Raji (cell line): Measurements from ENCODE around the gene ALDH4A1.
A peak's percentile ranks its signal among the peaks of the same experiment; 100 is the strongest.

Experiments used
- POLR2A ChIP-seq: IDR thresholded peaks from 2 replicates; pipeline ENCODE4 v1.6.1; 2011; ENCODE audit warnings: low read depth, low read length, control low read depth; ENCODE audit not compliant: insufficient read depth

The ALDH4A1 gene

GRCh38 chr1:18928985-18929384, 26.6 kb upstream of the ALDH4A1 start:
- no peak for TF ChIP-seq POLR2A

GRCh38 chr1:18928406-18928805, 26.1 kb upstream of the ALDH4A1 start:
- no peak for TF ChIP-seq POLR2A

GRCh38 chr1:18927654-18928272, 25.4 kb upstream of the ALDH4A1 start:
- TF ChIP-seq POLR2A = no peak

GRCh38 chr1:18927082-18927653, 24.8 kb upstream of the ALDH4A1 start:
- no peak for TF ChIP-seq POLR2A

GRCh38 chr1:18926315-18927081, 24.1 kb upstream of the ALDH4A1 start:
- peak; percentile 54; the same call in 1 of the 2 replicates for TF ChIP-seq POLR2A

GRCh38 chr1:18925279-18925678, 22.9 kb upstream of the ALDH4A1 start:
- TF ChIP-seq POLR2A = no peak

- TF ChIP-seq POLR2A = no peak
Measured at GRCh38 chr1:18924221-18924691, 21.9 kb upstream of the ALDH4A1 start.

GRCh38 chr1:18923756-18924211, 21.4 kb upstream of the ALDH4A1 start:
- TF ChIP-seq POLR2A = no peak

GRCh38 chr1:18922848-18923755, 20.7 kb upstream of the ALDH4A1 start:
- TF ChIP-seq POLR2A = no peak

GRCh38 chr1:18922319-18922726, 20.0 kb upstream of the ALDH4A1 start:
- no peak for TF ChIP-seq POLR2A

GRCh38 chr1:18921516-18922251, 19.3 kb upstream of the ALDH4A1 start:
- no peak for TF ChIP-seq POLR2A

GRCh38 chr1:18920931-18921330, 18.6 kb upstream of the ALDH4A1 start:
- no peak for TF ChIP-seq POLR2A

- TF ChIP-seq POLR2A = no peak
Measured at GRCh38 chr1:18919956-18920355, 17.6 kb upstream of the ALDH4A1 start.

GRCh38 chr1:18919197-18919905, 17.0 kb upstream of the ALDH4A1 start:
- TF ChIP-seq POLR2A = no peak
